K562 treated with DMSO at 1 percent for 4 hours (cell line): ENCODE results near the gene ZBTB21. TPM values are rescaled to one million over a fixed set of nuclear protein-coding genes. Genes with fewer than 3 reads are reported as not detected.

Experiments used
- total RNA-seq: library from RNA; unstranded; fragments of 300-600 nt; gene quantifications from 2 replicates; pipeline ENCODE4 v1.2.3, GENCODE V29; 2022; ENCODE audit not compliant: insufficient read depth

ZBTB21 gene
- total RNA-seq = 6.5 and 9.8 TPM in 2 replicates

GRCh38 chr21:42009831-42010506, at the start of gene ZBTB21:
Gene ZBTB21, minus strand, starts transcription at chr21:42010360. Its CDS starts 16,265 bp downstream, at chr21:41994095.

GRCh38 chr21:41953831-41954653, 56.1 kb downstream of the ZBTB21 start, which contains the start of gene C2CD2:
Gene C2CD2, minus strand, starts transcription at chr21:41954018. Its CDS starts 370 bp downstream, at chr21:41953648.

Other genes starting within 250 kb of the ZBTB21 start
- not detected in 2 replicates for gene RIPK4, start 243.3 kb downstream of the ZBTB21 start, total RNA-seq
- 2.1 and 4.0 TPM in 2 replicates for gene PRDM15, start 131.0 kb downstream of the ZBTB21 start, total RNA-seq
- gene C2CD2, start 56.3 kb downstream of the ZBTB21 start, total RNA-seq = 2.6 and 8.2 TPM in 2 replicates
- gene UMODL1, start 61.0 kb upstream of the ZBTB21 start, total RNA-seq = not detected in 2 replicates
- not detected in 2 replicates for gene ABCG1, start 208.8 kb upstream of the ZBTB21 start, total RNA-seq